HG03108 (cell line): ENCODE measurements around the gene KDM2B.

Experiments
- ATAC-seq: cut with Tn5 transposase; IDR thresholded peaks from one replicate; pipeline ENCODE4 v1.9.1; 2021; ENCODE audit warnings: moderate library complexity; ENCODE audit not compliant: unreplicated experiment

Gene KDM2B

GRCh38 chr12:121580959-121581685 lies at the start of gene KDM2B:
KDM2B (minus strand) TSS chr12:121581023; CDS start chr12:121580911, 112 bp downstream.
- no peak for ATAC-seq

- ATAC-seq, result no peak
These were observed 47.7 kb upstream of the KDM2B start for GRCh38 chr12:121628536-121628935.

DNA sequence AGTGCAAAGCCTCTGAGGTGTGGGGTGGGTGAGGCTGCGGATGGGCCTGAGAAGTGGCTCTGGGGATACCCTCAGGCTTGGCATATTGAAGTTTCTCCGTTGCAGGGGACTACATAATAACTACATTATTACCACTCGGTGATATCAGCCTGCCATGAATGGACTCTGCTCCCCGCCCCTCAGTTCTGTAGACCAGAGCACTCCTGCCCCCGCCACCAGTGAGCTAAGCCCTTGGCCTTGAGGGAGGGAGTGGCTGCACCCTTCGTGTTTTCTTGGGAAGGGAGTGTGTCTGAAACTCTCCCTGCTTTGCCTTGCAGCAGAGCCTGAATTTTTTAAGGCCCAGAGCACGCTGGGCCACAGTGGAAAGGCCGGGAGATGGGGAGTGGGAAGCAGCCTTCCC lies 47.2 kb upstream of the KDM2B start:
- no peak for ATAC-seq

DNA sequence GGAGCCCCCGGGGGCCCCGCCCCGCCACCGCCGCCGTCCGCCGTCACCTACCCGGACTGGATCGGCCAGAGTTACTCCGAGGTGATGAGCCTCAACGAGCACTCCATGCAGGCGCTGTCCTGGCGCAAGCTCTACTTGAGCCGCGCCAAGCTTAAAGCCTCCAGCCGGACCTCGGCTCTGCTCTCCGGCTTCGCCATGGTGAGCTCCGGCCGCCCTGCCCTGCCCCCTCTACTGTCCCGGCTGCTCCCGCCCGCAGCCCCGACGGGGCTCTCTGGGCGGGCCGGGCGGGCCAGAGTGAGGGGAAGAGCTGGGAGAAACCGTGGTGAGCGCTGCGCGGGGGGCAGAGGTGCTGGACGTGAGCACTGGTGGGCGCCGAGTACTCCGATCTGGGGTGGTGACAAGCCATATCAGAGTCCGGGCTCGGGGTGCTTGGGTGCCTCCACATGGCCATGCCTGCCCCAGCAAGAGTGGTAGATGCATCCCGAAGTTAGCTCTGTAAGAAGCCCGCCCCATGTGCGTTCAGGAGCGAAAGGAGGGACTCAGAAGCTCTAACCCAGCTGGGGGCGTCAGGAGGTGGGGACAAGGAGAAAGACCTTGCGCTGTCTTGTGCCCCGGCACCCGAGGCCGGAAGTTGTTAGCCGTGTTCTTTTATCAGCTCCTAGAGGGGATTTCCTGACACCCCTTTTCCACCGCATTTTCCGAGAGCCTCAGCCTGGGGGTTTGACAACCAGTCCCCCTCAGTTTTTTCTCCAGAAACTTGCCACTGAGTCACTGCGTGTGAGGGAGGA lies 46.2 kb upstream of the KDM2B start:
- ATAC-seq, result peak; percentile 24

GRCh38 chr12:121626087-121626852 lies 45.4 kb upstream of the KDM2B start, which contains the start of gene ORAI1:
ORAI1 (plus strand) TSS chr12:121626530.
- ATAC-seq, result peak; percentile 66

DNA sequence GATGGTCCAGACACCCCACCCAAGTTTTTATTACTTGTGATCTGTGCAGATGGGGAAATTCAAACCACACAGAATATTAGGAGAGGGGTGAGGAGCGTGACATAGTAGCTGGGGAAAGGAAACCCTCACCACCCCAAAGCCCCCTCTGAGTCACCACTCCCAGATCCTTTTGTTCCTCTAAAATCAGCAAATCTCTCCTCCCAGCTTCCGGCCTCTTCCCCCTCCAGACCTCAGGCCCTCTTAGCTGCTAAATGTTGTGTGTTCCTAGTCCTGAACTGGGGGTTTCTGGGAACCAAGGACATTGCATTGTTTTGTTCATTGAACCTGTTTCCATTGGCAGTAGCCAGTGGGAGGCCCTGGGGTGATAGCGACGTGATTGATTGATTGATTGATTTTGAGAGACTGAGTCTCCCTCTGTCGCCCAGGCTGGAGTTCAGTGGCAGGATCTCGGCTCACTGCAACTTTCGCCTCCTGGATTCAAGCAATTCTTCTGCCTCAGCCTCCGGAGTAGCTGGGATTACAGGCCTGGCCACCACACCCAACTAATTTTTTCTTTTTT lies 39.6 kb upstream of the KDM2B start:
- no peak for ATAC-seq

- no peak for ATAC-seq
These were observed 37.9 kb upstream of the KDM2B start for GRCh38 chr12:121618659-121619233.

DNA sequence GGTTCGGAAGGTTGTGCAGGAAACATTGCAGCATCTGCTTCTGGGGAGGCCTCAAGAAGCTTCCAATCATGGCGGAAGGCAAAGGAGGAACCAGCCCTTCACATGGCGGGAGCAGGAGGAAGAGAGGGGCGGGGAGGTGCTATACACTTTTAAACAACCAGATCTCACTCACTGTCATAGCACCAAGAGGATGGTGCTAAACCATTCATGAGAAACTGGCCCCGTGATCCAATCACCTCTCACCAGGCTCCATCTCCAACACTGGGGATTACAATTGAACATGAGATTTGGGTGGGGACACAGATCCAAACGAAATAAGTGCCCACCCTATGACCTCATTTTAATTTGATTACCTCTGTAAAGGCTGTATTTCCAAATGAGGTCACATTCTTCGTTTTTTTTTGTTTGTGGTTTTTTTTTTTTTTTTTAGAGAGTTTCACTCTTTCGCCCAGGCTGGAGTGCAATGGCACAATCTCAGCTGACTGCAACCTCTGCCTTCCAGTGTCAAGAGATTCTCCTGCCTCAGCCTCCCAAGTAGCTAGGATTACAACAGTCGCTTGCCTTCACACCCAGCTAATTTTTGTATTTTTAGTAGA lies 34.1 kb upstream of the KDM2B start:
- no peak for ATAC-seq

GRCh38 chr12:121613462-121613861 lies 32.6 kb upstream of the KDM2B start:
- ATAC-seq, result no peak

GRCh38 chr12:121611306-121611705 lies 30.5 kb upstream of the KDM2B start:
- ATAC-seq, result no peak

DNA sequence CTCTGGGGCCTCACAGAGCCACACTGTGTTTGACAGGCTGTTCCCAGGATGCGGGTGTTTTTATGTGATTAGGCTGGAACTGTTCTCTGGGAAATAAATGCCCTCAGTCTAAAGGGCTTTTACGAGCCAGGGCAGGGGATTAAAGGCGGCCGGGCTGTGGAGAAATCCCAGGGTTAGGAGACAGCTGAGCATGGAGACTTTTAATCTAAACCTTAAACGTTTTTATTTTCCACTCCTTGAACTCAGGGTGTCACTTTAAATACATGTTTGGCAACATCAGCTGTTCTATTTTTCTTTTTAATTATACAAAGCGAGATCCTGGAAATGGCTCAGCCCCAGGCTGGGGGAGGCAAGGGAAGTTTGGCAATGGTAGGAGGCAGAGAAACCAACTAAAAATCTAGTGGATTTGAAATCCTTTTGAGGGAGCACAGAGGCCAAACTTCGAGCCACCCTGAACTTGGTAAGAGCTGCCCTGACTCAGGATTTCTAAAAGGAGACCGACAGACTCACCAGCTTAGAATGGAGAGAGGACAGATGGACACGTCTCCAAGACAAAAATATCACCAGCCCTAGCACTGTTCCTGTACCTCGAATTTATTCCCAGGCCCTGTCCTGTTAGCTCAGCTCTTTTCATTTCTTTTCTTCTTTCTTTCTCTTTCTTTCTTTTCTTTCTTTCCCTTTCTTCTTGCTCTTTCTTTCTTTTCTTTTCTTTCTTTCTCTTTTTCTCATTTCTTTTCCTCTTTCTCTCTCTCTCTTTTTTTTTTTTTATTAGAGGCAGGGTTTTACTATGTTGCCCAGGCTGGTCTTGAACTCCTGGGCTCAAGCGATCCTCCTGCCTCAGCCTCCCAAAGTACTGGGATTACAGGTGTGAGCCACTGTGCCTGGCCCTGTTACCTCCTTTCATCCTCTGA lies 29.7 kb upstream of the KDM2B start:
- ATAC-seq, result no peak

GRCh38 chr12:121608301-121608700 lies 27.5 kb upstream of the KDM2B start:
- ATAC-seq, result no peak

GRCh38 chr12:121603581-121603980 lies 22.8 kb upstream of the KDM2B start:
- no peak for ATAC-seq

DNA sequence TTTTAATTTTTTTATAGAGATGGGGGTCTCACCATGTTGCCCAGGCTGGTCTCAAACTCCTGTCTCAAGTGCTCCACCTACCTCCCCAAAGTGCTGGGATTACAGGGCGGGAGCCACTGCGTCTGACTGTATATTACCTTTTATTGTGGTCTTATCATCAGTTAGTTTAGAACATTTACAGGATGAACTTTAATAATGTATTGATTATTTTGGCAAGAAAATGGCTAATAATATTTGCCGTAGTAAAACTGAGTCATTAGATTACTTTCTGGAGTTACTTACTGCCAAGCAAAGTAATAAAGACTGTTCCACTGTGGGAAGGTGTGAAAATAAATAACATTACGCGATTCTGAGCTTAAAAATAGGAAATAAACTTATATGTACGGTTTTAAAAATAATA lies 21.9 kb upstream of the KDM2B start:
- ATAC-seq, result no peak

GRCh38 chr12:121600702-121601336 lies 20.0 kb upstream of the KDM2B start:
- ATAC-seq, result no peak

DNA sequence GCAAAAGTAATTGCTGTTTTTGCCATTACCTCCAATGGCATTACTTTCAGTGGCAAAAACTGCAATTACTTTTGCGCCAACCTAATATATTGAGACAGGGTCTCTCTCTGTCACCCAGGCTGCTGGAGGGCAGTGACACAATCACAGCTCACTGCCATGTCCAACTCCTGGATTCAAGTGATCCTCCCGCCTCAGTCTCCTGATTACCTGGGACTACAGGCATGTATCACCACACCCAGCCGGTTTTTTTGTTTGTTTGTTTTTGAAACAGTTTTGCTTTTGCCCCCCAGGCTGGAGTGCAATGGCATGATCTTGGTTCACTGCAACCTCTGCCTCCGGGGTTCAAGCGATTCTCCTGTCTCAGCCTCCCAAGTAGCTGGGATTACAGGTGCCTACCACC lies 15.7 kb upstream of the KDM2B start:
- ATAC-seq, result no peak

- ATAC-seq, result no peak
These were observed 14.7 kb upstream of the KDM2B start for GRCh38 chr12:121595520-121595919.

DNA sequence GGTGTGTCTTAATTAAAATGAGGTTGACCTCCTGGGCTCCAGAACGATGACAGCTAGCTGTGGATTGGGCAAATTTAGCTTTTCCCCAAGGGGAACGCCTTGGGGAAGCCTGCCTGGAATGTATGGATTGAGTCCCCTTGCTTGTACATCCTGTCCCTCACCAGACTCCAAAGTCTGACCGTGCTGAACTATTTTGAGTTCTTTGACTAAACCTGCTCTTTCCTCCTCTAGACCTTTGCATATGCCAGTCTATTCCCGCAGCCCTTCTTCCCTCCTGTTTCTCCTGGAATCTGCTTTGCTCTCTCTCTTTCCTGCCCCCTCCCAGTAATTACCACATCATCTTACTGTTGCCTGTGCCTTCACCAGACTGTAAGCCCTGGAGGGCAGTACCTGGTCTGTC lies 11.5 kb upstream of the KDM2B start:
- ATAC-seq, result no peak
